ENCODE measurements around the gene GTF2F1.
"Not testable (repeated sequence)": the region's sequence is repeated elsewhere in the genome, so short reads cannot be mapped to it uniquely, and the experiment has no call there.

The GTF2F1 gene

GRCh38 chr19:6393074-6393982 is at the start of gene GTF2F1:
Gene GTF2F1, minus strand, starts transcription at chr19:6393164. Its CDS starts 169 bp downstream, at chr19:6392995.
- DNase-seq: peak; percentile 81

GRCh38 chr19:6442087-6442688 is 49.2 kb upstream of the GTF2F1 start:
- no peak for DNase-seq

- DNase-seq: no peak
Observed at GRCh38 chr19:6440905-6441304, 47.9 kb upstream of the GTF2F1 start.

- no peak for DNase-seq
Observed at GRCh38 chr19:6439743-6440142, 46.8 kb upstream of the GTF2F1 start.

- DNase-seq: no peak
Observed at GRCh38 chr19:6433663-6434062, 40.7 kb upstream of the GTF2F1 start, which contains the start of gene SLC25A41. Gene SLC25A41, minus strand, starts transcription at chr19:6433763. Its CDS starts 70 bp downstream, at chr19:6433693.

GRCh38 chr19:6433165-6433564 is 40.2 kb upstream of the GTF2F1 start:
- DNase-seq: no peak

GRCh38 chr19:6431891-6432290 is 38.9 kb upstream of the GTF2F1 start:
- DNase-seq: no peak

GRCh38 chr19:6429419-6430221 is 36.7 kb upstream of the GTF2F1 start:
- DNase-seq: no peak

GRCh38 chr19:6428692-6429418 is 35.9 kb upstream of the GTF2F1 start:
- not testable (repeated sequence) for DNase-seq

GRCh38 chr19:6427131-6427530 is 34.2 kb upstream of the GTF2F1 start:
- no peak for DNase-seq

- DNase-seq: no peak
Observed at GRCh38 chr19:6425732-6426620, 33.0 kb upstream of the GTF2F1 start.

GRCh38 chr19:6424939-6425731 is 32.2 kb upstream of the GTF2F1 start:
- peak; percentile 99 for DNase-seq

- DNase-seq: no peak
Observed at GRCh38 chr19:6424195-6424938, 31.4 kb upstream of the GTF2F1 start, which contains the start of gene KHSRP. Gene KHSRP, minus strand, starts transcription at chr19:6424811. Its CDS starts 110 bp downstream, at chr19:6424701.

GRCh38 chr19:6423499-6424194 is 30.7 kb upstream of the GTF2F1 start:
- DNase-seq: no peak

GRCh38 chr19:6421075-6422014 is 28.4 kb upstream of the GTF2F1 start:
- no peak for DNase-seq

GRCh38 chr19:6418562-6418932 is 25.6 kb upstream of the GTF2F1 start:
- no peak for DNase-seq

- DNase-seq: no peak
Observed at GRCh38 chr19:6417713-6418561, 25.0 kb upstream of the GTF2F1 start.

Data from activated effector memory CD4-positive, alpha-beta T cell treated with Interleukin-2 at 50 U/mL for 16 hours (primary cell).